Aorta (tissue), 5 donors: ENCODE results near the gene MAP3K19. TPM values are rescaled to one million over a fixed set of nuclear protein-coding genes. Genes with fewer than 3 reads are reported as not detected.

Experiments
- ATAC-seq: fragments of 200-7000 bp; cut with Tn5 transposase; one replicate; pipeline ENCODE4 v1.9.1; 2022; ENCODE audit warnings: moderate library complexity; ENCODE audit not compliant: low FRiP score
- DNase-seq, 2 donors: peaks; one replicate each; pipeline ENCODE4 v3.0.0-alpha.2; 2020
- H3K27ac ChIP-seq, 2 donors: one replicate each; pipeline ENCODE4 v1.5.1; 2013; ENCODE audit warnings: low read length in 2 of 2, mild to moderate bottlenecking in 2 of 2, moderate library complexity in 2 of 2, control low read depth in 1 of 2, inconsistent platforms in 1 of 2, low read depth in 1 of 2
- H3K27me3 ChIP-seq, 2 donors: one replicate each; pipeline ENCODE4 v1.6.1; 2013; ENCODE audit warnings: control low read depth in 1 of 2, low read length in 1 of 2, mild to moderate bottlenecking in 1 of 2, moderate library complexity in 1 of 2; ENCODE audit not compliant: insufficient read depth in 2 of 2, control insufficient read depth in 1 of 2
- H3K36me3 ChIP-seq, 2 donors: one replicate each; pipeline ENCODE4 v1.6.1; 2013; ENCODE audit warnings: control low read depth in 1 of 2, low read length in 1 of 2, mild to moderate bottlenecking in 1 of 2; ENCODE audit not compliant: insufficient read depth in 2 of 2, control insufficient read depth in 1 of 2
- H3K4me1 ChIP-seq, 2 donors: one replicate each; pipeline ENCODE4 v1.6.1; 2013; ENCODE audit warnings: low read length in 2 of 2, control low read depth in 1 of 2, mild to moderate bottlenecking in 1 of 2, moderate library complexity in 1 of 2; ENCODE audit not compliant: insufficient read depth in 2 of 2, control insufficient read depth in 1 of 2
- H3K4me3 ChIP-seq, 2 donors: one replicate each; pipeline ENCODE4 v1.5.1; 2013; ENCODE audit warnings: low read length in 2 of 2, control low read depth in 1 of 2, mild to moderate bottlenecking in 1 of 2
- H3K9me3 ChIP-seq: one replicate; pipeline ENCODE4 v1.6.1; 2013; ENCODE audit warnings: mild to moderate bottlenecking, low read length; ENCODE audit not compliant: control insufficient read depth
- WGBS, 2 donors: extraction: QIAGEN DNeasy Blood & Tissue Kit; methylation state at CpG; one replicate each; pipeline ENCODE4 v1.1.7; 2013; 5-methylcytosine and 5-hydroxymethylcytosine counted together
- intact Hi-C, 2 donors: fragments of 100-400 bp; cut with DNase I; formaldehyde crosslinking; loops; one replicate each; pipeline versions ENCODE4 v1.14.2 to v1.15.0; 2022
- polyA plus RNA-seq, 2 donors: library from polyadenylated mRNA; stranded (reverse); fragments of 200-250 nt; gene quantifications; one replicate each; pipeline ENCODE4 v1.2.3, GENCODE V29; 2013
- total RNA-seq, 2 donors: library from RNA; stranded (reverse); fragmentation: NEBNext Ultra II Directional; extraction: Animal tissue kit (Norgen Biotek cat#: 25700); gene quantifications; one replicate each; pipeline ENCODE4 v1.2.1, GENCODE V29; 2021
- donor health status: healthy with polysubstance abuse.
- donor health status: Bipolar disorder and iron deficiency.
- donor health status: DM: no; HTN: no; CAD: no.
- donor health status: DM: no; HTN: no; CAD: no.
- donor health status: DM: yes; HTN: yes; CAD: no.

The MAP3K19 gene
- total and polyA plus RNA-seq, 4 donors, result not detected

DNA sequence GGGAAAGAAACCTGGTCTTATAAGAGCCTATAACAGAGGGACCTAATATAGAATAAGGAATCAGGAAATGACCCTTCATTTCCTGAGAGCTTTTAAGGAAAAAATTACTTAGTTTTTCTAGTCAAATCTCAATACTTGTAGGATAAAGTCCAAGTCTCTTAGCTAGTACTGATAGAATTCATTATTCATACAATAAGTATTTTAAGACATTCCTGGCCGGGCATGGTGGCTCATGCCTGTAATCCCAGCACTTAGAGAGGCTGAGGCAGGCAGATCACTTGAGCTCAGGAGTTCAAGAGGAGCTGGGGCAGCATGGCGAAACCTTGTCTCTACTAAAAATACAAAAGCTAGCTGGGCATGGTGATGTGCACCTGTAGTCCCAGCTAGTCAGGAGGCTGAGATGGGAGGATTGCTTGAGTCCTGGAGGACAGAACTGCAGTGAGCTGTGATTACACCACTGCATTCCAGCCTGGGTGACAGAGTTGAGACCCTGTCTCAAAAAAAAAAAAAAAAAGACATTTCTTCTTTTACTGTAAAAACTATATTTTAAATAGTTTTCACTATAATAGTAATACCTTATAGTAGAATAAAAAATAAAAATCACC lies 8.0 kb upstream of the MAP3K19 start:
- intact Hi-C loops, result no loop called here
- DNase-seq (peak in 1 of 2 donors; percentile 51), ATAC-seq (no peak)
- Histone ChIP-seq H3K27ac (peak overlapping the region in 1 of 2 donors; percentile 64), H3K4me1 (peaks cover 0 to 3% of the 10 kb centered on the region in 2 donors), H3K27me3 (no peaks in the 10 kb centered on the region), H3K9me3 (no peaks in the 10 kb centered on the region), H3K4me3 (no peak overlapping the region), H3K36me3 (no peaks in the 10 kb centered on the region)
- 19% methylated on average over 2 of the region's 2 CpGs for WGBS, 2 donors

- peak overlapping the region; percentile 95 to 98 for H3K4me3 ChIP-seq
- ATAC-seq, result peak; percentile 44
- peak overlapping the region; percentile 73 to 99 for H3K27ac ChIP-seq
- no peaks in the 10 kb centered on the region for H3K9me3 ChIP-seq
- WGBS, 2 donors, result 2 to 3% methylated on average over 15 of the region's 15 CpGs
- no peak for DNase-seq
- no peaks in the 10 kb centered on the region for H3K27me3 ChIP-seq
- H3K4me1 ChIP-seq, result peaks cover 0 to 3% of the 10 kb centered on the region in 2 donors
- H3K36me3 ChIP-seq, result no peaks in the 10 kb centered on the region
- intact Hi-C loops, result loop anchor here in 1 of 2 donors (2.0 kb wide), 1 partner anchor 478 kb away; the partner anchor contains the start of genes R3HDM1 and ZRANB3
Observed at GRCh38 chr2:135052997-135053474, 5.8 kb upstream of the MAP3K19 start.

DNA sequence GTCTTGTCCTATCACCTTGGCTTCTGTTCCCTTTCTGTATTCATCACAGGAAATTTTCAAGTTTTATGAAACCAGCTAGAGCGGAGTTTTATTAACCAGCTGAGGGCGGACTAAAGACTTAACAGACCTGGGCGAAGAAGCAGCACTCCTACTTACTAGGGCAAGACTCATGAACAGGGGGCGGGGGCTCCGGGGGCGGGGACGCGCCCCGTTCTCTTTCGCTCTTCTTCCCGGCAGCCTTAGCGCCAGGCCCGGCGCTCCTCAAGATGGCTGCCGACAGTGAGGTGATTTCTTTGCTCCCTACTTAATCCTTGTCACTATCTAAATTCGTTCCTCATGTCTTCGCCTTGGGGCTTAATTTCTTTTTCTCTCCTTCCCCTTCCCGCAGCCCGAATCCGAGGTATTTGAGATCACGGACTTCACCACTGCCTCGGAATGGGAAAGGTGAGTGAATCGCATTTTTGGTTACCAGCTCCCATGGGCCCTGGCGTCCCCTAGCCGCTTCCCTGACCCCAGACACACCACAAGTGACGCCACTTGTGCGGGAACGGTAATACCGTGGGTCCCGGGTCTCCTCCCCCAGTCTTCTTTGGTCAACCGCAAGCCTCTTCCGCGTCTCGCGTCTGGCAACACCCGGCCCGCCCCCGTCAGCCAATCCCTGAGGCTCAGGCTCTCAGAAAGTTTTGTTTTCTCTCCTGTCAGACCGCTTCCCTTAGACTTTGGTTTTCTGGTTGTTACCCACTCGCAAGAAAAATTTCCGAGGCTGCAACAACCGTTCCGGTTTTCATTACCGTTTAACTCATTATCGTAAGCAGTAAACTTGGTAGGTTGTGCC lies 5.0 kb upstream of the MAP3K19 start, which contains the start of gene RAB3GAP1:
Gene RAB3GAP1 (plus strand): TSS at position 251 of the 835 bp plus-strand sequence. CDS start 16 bp downstream, at position 267.
- H3K9me3 ChIP-seq, result no peaks in the 10 kb centered on the region
- H3K36me3 ChIP-seq, result no peaks in the 10 kb centered on the region
- peak; percentile 93 for ATAC-seq
- peak within 1 kb of the TSS; percentile 95 to 98 for H3K4me3 ChIP-seq
- no peaks in the 10 kb centered on the region for H3K27me3 ChIP-seq
- intact Hi-C loops, result loop anchor here in 1 of 2 donors (2.0 kb wide), 1 partner anchor 479 kb away; the partner anchor contains the start of genes R3HDM1 and ZRANB3
- peak; percentile 89 to 92 for DNase-seq
- 0% methylated on average over 45 of the region's 45 CpGs for WGBS, 2 donors
- H3K27ac ChIP-seq, result peak within 1 kb of the TSS; percentile 73 to 99
- H3K4me1 ChIP-seq, result peaks cover 0 to 3% of the 10 kb centered on the region in 2 donors

DNA sequence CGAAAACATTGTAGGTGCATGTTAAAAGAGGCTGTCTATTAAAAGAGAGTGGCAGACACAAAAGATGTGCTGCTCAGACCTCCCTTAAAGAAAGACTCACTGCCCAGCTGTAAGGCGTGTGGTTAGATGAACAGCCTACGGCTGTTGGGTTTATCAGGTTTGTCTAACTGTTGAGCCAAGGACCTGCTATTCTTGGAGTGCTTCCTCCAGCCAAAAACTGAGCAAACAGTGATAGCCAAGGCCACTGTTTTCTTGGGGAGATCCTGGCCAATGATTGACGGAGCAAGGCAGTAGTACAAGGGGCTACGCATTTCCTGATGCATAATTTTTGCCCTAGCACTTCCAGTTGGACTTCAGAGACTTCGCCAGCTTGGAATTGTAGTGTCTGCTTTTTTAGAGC lies 3.4 kb upstream of the MAP3K19 start:
- H3K36me3 ChIP-seq, result no peaks in the 10 kb centered on the region
- no peak overlapping the region for H3K4me3 ChIP-seq
- ATAC-seq (no peak), DNase-seq (no peak)
- no peaks in the 10 kb centered on the region for H3K27me3 ChIP-seq
- WGBS, 2 donors, result 15% methylated on average over 6 of the region's 6 CpGs
- peak overlapping the region in 1 of 2 donors; percentile 56 for H3K27ac ChIP-seq
- no peaks in the 10 kb centered on the region for H3K9me3 ChIP-seq
- peaks cover 0 to 3% of the 10 kb centered on the region in 2 donors for H3K4me1 ChIP-seq
- intact Hi-C loops, result no loop called here

- no peaks in the 10 kb centered on the region for H3K9me3 ChIP-seq
- no peaks in the 10 kb centered on the region for H3K27me3 ChIP-seq
- intact Hi-C loops, result no loop called here
- no peak overlapping the region for H3K4me3 ChIP-seq
- no peak for DNase-seq
- H3K4me1 ChIP-seq, result peaks cover 0 to 3% of the 10 kb centered on the region in 2 donors
- 52 to 58% methylated on average over 3 of the region's 3 CpGs for WGBS, 2 donors
- ATAC-seq, result no peak
- H3K36me3 ChIP-seq, result no peaks in the 10 kb centered on the region
- H3K27ac ChIP-seq, result no peak overlapping the region
Observed at GRCh38 chr2:135050132-135050531, 2.9 kb upstream of the MAP3K19 start.

DNA sequence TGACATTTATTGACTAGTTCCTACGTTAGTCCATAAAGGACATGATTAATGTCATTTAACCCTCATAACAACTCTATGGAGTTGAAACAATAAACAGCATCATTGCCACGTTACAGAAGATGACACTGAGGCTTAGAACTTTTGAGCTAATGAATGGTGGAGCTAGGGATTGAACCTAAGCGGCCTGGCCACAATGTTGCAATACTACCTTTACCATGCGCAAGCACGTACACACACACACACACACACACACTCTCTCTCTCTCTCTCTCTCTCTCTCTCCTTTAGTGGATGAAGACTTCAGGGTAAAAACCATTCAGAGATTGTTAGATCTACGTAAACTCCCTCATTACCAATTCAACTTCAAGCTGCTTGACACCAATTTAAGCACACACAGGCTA lies 875 bp upstream of the MAP3K19 start:
- H3K4me3 ChIP-seq, result no peak overlapping the region
- intact Hi-C loops, result no loop called here
- WGBS, 2 donors, result 70 to 78% methylated on average over 6 of the region's 6 CpGs
- ATAC-seq (no peak), DNase-seq (no peak)
- no peaks in the 10 kb centered on the region for H3K27me3 ChIP-seq
- no peaks in the 10 kb centered on the region for H3K9me3 ChIP-seq
- H3K36me3 ChIP-seq, result no peaks in the 10 kb centered on the region
- peaks cover 0 to 3% of the 10 kb centered on the region in 2 donors for H3K4me1 ChIP-seq
- H3K27ac ChIP-seq, result no peak overlapping the region

GRCh38 chr2:135043345-135043744 lies 3.9 kb downstream of the MAP3K19 start:
- intact Hi-C loops, result no loop called here
- Histone ChIP-seq H3K4me1 (no peaks in the 10 kb centered on the region), H3K4me3 (no peak overlapping the region), H3K9me3 (no peaks in the 10 kb centered on the region), H3K27ac (no peak overlapping the region), H3K27me3 (no peaks in the 10 kb centered on the region), H3K36me3 (no peaks in the 10 kb centered on the region)
- 59 to 62% methylated on average over 2 of the region's 2 CpGs for WGBS, 2 donors
- DNase-seq, result no peak
- ATAC-seq, result no peak

DNA sequence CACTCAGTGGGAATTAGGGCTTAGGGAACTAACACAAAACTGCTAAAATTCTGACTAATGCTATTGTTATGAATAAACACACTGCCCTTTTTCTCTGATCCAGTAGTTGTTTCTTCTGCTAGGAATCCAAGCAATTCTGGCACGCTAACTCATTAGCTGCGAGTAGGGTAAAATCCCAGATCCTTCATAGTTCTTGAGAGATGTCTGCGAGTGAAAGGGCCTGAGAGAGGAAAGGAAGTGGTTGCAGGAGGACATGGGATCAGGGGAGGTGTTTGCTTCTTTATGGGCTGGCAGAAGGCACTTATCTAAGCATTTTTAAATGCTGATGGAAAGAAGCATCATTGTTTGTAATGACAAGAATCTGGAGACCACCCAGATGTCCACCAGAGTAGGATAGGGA lies 9.4 kb downstream of the MAP3K19 start:
- intact Hi-C loops, result no loop called here
- DNase-seq (no peak), ATAC-seq (no peak)
- H3K9me3 ChIP-seq, result no peaks in the 10 kb centered on the region
- 58 to 68% methylated on average over 3 of the region's 3 CpGs for WGBS, 2 donors
- no peaks in the 10 kb centered on the region for H3K27me3 ChIP-seq
- no peaks in the 10 kb centered on the region for H3K36me3 ChIP-seq
- H3K4me3 ChIP-seq, result no peak overlapping the region
- no peaks in the 10 kb centered on the region for H3K4me1 ChIP-seq
- H3K27ac ChIP-seq, result no peak overlapping the region
